T-helper 1 cell treated with Interleukin-12 subunit alpha and Interleukin-12 subunit beta and Interleukin-4 antibody, amounts not matched to agents 30 μg/mL and 1 μg/mL, for 36 hours (primary cell): ENCODE results near the gene RTTN.
A peak's percentile ranks its signal among the peaks of the same experiment; 100 is the strongest.
"Not testable (repeated sequence)": the region's sequence is repeated elsewhere in the genome, so short reads cannot be mapped to it uniquely, and the experiment has no call there.

Experiments used
- H3K27ac Mint-ChIP-seq: one replicate; pipeline ENCODE4 v1.8.0; 2021; ENCODE audit warnings: mild to moderate bottlenecking, mixed read lengths
- H3K27me3 Mint-ChIP-seq: one replicate; pipeline ENCODE4 v1.8.0; 2021; ENCODE audit warnings: low read depth, mixed read lengths
- H3K36me3 Mint-ChIP-seq: one replicate; pipeline ENCODE4 v1.8.0; 2021; ENCODE audit warnings: low read depth, mixed read lengths
- H3K4me1 Mint-ChIP-seq: one replicate; pipeline ENCODE4 v1.8.0; 2021; ENCODE audit warnings: low read depth, mixed read lengths
- H3K4me3 Mint-ChIP-seq: one replicate; pipeline ENCODE4 v1.8.0; 2021; ENCODE audit warnings: mild to moderate bottlenecking, moderate library complexity, mixed read lengths
- H3K9me3 Mint-ChIP-seq: one replicate; pipeline ENCODE4 v1.8.0; 2021; ENCODE audit warnings: mixed read lengths

The RTTN gene

GRCh38 chr18:69987870-69988269 lies 217.6 kb downstream of the RTTN start:
- H3K36me3 Mint-ChIP-seq, result peaks cover 41% of the 10 kb centered on the region
- H3K9me3 Mint-ChIP-seq, result peaks cover 41% of the 10 kb centered on the region
- H3K4me1 Mint-ChIP-seq, result no peaks in the 10 kb centered on the region
- no peak overlapping the region for H3K27ac Mint-ChIP-seq
- H3K4me3 Mint-ChIP-seq, result no peak overlapping the region
- no peaks in the 10 kb centered on the region for H3K27me3 Mint-ChIP-seq

DNA sequence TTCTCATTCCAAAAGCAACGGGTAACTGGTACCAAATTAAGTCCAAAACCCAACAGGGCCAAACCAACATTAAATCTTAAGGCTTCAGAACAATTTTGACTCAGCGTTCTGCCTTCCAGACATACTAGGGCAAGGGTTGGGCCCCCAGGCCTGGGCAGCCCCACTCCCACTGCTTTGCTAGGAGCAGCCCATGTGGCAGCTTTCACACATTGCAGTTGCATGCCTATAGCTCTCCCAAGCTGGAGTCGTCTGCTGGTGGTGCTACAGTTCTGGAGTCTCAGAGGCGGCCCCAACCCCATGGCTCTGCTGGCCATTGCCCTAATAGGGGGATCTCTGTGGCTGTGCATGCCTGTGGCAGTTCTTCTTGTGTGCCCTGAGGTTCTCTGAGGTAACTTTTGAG lies 220.2 kb downstream of the RTTN start:
- H3K4me3 Mint-ChIP-seq, result no peak overlapping the region
- H3K4me1 Mint-ChIP-seq, result peaks cover 18% of the 10 kb centered on the region
- H3K9me3 Mint-ChIP-seq, result peaks cover 27% of the 10 kb centered on the region
- H3K27ac Mint-ChIP-seq, result no peak overlapping the region
- H3K27me3 Mint-ChIP-seq, result no peaks in the 10 kb centered on the region
- H3K36me3 Mint-ChIP-seq, result peaks cover 36% of the 10 kb centered on the region

DNA sequence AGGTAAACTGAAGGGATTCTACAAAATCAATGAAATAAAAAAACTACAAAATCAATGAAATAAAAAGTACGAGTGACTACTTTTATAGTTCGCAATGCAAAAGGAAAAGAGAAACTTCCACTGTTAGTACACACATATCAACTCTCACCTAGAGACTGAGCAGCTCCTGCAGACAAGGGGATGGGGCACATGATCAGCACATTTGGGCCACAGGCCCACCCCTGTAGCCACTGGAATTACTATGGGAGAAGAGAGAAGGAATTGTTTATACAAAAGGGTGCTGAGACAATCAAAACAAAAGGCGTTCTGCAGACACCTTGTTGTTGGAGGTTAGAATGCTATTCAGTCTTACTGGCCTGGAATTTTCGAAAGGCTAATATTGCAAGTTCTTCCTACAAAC lies 223.1 kb downstream of the RTTN start:
- Mint-ChIP-seq H3K36me3 (peaks cover 17% of the 10 kb centered on the region), H3K9me3 (peaks cover 9% of the 10 kb centered on the region), H3K4me1 (peaks cover 37% of the 10 kb centered on the region), H3K4me3 (no peak overlapping the region), H3K27ac (no peak overlapping the region), H3K27me3 (no peaks in the 10 kb centered on the region)

DNA sequence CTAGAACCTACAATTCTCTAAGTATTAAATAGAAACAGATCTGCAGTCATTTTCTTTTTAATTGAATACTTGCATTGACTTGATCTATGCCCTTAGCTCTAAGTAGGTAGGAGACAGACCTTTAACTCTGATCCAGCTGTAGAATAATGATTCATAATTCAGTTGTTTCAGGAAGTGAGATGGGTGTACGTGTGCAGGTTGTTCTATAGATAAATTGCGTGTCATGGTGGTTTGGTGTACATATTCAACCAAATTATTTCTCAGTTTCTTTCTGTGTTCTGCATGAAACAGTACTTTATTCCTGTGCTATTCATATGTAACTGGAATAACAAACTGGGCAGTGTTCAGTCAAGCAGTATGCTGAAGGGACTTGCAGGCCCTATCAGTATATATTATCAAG lies 223.5 kb downstream of the RTTN start:
- Mint-ChIP-seq H3K4me3 (no peak overlapping the region), H3K27ac (peak overlapping the region; percentile 12), H3K36me3 (peaks cover 15% of the 10 kb centered on the region)

GRCh38 chr18:69980982-69981804 lies 224.3 kb downstream of the RTTN start:
- Mint-ChIP-seq H3K9me3 (peaks cover 14% of the 10 kb centered on the region), H3K4me1 (peaks cover 37% of the 10 kb centered on the region), H3K4me3 (no peak overlapping the region), H3K36me3 (peaks cover 12% of the 10 kb centered on the region), H3K27ac (peak overlapping the region; percentile 46), H3K27me3 (no peaks in the 10 kb centered on the region)

More for the DNA sequence above, 223.5 kb downstream of the RTTN start:
- Mint-ChIP-seq H3K27me3 (no peaks in the 10 kb centered on the region), H3K9me3 (peaks cover 9% of the 10 kb centered on the region), H3K4me1 (peaks cover 37% of the 10 kb centered on the region)

DNA sequence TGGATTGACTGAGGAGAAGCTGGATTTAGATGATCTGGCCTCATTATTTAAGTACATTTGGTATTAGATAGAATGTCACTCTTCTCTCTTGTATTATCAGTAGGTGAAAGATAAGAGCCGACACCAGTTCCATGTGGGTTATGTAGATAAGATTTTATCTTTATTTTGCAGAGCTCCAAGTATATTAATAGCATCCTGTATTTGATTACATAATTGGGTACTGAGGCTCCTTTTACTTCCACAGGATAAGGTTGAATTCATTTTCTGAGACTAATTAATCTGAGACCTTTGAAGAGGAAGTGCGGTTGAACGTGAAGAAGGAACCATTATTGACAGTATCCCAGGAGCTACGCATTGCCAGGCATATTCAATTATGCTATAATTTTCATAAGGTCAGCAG lies 225.0 kb downstream of the RTTN start:
- Mint-ChIP-seq H3K27ac (no peak overlapping the region), H3K27me3 (no peaks in the 10 kb centered on the region), H3K4me3 (no peak overlapping the region)

DNA sequence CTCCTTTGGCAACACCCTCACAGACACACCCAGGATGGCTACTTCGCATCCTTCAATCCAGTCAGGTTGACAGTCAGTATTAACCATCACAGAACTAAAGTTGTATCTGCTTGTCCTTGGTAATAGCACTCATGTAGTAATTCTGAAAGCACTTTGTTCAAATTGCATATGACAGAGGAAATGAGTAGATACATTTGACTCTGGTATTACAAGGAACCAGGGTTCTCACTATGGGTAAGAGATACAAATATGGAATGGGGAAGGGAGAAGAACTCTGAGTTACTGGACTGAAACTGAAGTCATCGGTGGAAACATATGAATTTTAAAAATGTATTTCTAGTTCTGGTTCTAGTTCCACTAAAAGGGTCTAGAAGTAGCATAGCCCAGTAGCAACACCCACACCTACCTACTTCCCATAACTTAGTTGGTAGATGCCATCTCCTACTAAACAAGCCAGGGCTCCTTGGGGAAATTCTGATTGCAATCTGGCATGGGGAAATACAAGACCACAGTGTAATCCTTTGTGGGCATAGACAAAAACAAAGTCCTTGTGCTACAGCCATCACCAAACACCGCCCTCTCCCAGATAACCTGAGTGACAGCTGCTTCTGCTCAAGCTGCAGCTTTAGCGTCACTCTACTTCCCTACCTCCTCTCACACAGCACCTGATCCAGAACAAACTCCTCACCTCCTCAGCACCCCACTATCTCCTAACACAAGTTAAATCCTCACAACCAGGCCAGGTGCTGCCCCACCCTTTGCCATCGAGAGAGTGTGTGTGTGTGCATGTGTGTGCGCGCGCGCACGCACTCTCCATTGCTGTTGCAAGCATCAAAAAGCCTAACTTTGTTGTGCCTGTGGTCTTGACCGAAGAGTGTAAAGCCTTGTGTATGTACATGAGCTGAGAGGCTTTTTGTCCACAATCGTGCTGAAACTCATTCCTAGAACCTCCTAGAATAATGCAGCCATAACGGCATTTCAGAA lies 226.5 kb downstream of the RTTN start:
- Mint-ChIP-seq H3K27me3 (no peaks in the 10 kb centered on the region), H3K9me3 (peaks cover 27% of the 10 kb centered on the region), H3K4me3 (peak overlapping the region; percentile 22), H3K27ac (peak overlapping the region; percentile 84), H3K4me1 (peaks cover 37% of the 10 kb centered on the region), H3K36me3 (peaks cover 19% of the 10 kb centered on the region)

More for the DNA sequence above, 225.0 kb downstream of the RTTN start:
- peaks cover 37% of the 10 kb centered on the region for H3K4me1 Mint-ChIP-seq
- peaks cover 14% of the 10 kb centered on the region for H3K36me3 Mint-ChIP-seq
- peaks cover 20% of the 10 kb centered on the region for H3K9me3 Mint-ChIP-seq

GRCh38 chr18:69975294-69975693 lies 230.2 kb downstream of the RTTN start:
- not testable (repeated sequence) for H3K27me3 Mint-ChIP-seq, H3K4me3 Mint-ChIP-seq, H3K27ac Mint-ChIP-seq
- peaks cover 20% of the 10 kb centered on the region for H3K4me1 Mint-ChIP-seq
- peaks cover 45% of the 10 kb centered on the region for H3K9me3 Mint-ChIP-seq
- peaks cover 28% of the 10 kb centered on the region for H3K36me3 Mint-ChIP-seq

GRCh38 chr18:69974365-69974764 lies 231.1 kb downstream of the RTTN start:
- H3K4me1 Mint-ChIP-seq, result peaks cover 11% of the 10 kb centered on the region
- H3K27me3 Mint-ChIP-seq, result no peaks in the 10 kb centered on the region
- H3K27ac Mint-ChIP-seq, result no peak overlapping the region
- H3K36me3 Mint-ChIP-seq, result peaks cover 28% of the 10 kb centered on the region
- H3K9me3 Mint-ChIP-seq, result peaks cover 45% of the 10 kb centered on the region
- no peak overlapping the region for H3K4me3 Mint-ChIP-seq

GRCh38 chr18:69969491-69969890 lies 236.0 kb downstream of the RTTN start:
- Mint-ChIP-seq H3K4me1 (peaks cover 9% of the 10 kb centered on the region), H3K27me3 (no peaks in the 10 kb centered on the region), H3K9me3 (peaks cover 17% of the 10 kb centered on the region), H3K36me3 (peaks cover 10% of the 10 kb centered on the region), H3K4me3 (no peak overlapping the region), H3K27ac (no peak overlapping the region)

DNA sequence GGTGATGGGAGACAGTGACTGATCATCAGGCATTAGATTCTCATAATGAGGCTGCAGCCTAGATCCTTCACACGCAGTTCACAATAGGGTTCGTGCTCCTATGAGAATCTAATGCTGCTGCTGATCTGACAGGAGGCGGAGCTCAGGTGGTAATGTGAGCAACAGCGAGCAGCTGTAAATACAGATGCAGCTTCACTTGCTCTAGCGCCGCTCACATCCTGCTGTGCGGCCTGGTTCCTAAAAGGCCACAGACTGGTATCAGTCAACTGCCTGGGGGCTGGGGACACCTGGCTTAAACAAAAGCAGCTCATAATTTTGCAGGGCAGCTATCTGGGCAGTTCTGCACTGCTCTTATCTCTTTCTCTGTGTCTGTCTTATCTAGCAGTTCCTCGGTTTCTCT lies 237.4 kb downstream of the RTTN start:
- H3K4me1 Mint-ChIP-seq, result peaks cover 9% of the 10 kb centered on the region
- H3K4me3 Mint-ChIP-seq, result no peak overlapping the region
- peaks cover 11% of the 10 kb centered on the region for H3K9me3 Mint-ChIP-seq
- no peaks in the 10 kb centered on the region for H3K27me3 Mint-ChIP-seq
- peaks cover 12% of the 10 kb centered on the region for H3K36me3 Mint-ChIP-seq
- H3K27ac Mint-ChIP-seq, result no peak overlapping the region

DNA sequence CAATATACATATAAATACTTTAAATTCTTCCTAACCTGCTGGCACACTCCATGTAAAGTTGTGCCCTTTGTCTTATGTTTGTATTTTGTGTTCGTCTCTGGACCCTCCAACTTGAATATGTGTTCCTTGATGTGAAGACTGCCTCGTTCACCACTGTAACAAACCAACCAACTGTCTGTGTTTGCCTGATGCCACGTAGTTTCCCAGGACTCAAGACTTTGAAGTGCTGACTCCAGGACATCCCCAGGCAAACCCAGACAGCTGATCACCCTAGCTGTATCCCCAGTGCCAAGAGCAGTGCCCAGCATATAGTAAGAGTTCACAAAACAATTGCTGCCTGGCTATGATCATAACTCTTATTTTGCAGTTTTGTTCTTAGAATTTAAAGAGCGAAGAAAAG lies 242.3 kb downstream of the RTTN start:
- no peaks in the 10 kb centered on the region for H3K9me3 Mint-ChIP-seq
- no peak overlapping the region for H3K27ac Mint-ChIP-seq
- no peak overlapping the region for H3K4me3 Mint-ChIP-seq
- H3K27me3 Mint-ChIP-seq, result no peaks in the 10 kb centered on the region
- peaks cover 6% of the 10 kb centered on the region for H3K36me3 Mint-ChIP-seq
- H3K4me1 Mint-ChIP-seq, result peaks cover 21% of the 10 kb centered on the region

- Mint-ChIP-seq H3K9me3 (no peaks in the 10 kb centered on the region), H3K27me3 (no peaks in the 10 kb centered on the region)
Measured at GRCh38 chr18:69961718-69962117, 243.8 kb downstream of the RTTN start.

GRCh38 chr18:69958422-69958821 lies 247.1 kb downstream of the RTTN start:
- Mint-ChIP-seq H3K9me3 (no peaks in the 10 kb centered on the region), H3K36me3 (peaks cover 11% of the 10 kb centered on the region), H3K27ac (no peak overlapping the region), H3K4me3 (peak overlapping the region; percentile 70), H3K4me1 (peaks cover 34% of the 10 kb centered on the region), H3K27me3 (no peaks in the 10 kb centered on the region)

More at GRCh38 chr18:69961718-69962117, 243.8 kb downstream of the RTTN start:
- Mint-ChIP-seq H3K4me1 (peaks cover 24% of the 10 kb centered on the region), H3K4me3 (no peak overlapping the region), H3K36me3 (peaks cover 6% of the 10 kb centered on the region), H3K27ac (no peak overlapping the region)
